ENCODE measurements around the gene DSCAM.

The DSCAM gene

DNA sequence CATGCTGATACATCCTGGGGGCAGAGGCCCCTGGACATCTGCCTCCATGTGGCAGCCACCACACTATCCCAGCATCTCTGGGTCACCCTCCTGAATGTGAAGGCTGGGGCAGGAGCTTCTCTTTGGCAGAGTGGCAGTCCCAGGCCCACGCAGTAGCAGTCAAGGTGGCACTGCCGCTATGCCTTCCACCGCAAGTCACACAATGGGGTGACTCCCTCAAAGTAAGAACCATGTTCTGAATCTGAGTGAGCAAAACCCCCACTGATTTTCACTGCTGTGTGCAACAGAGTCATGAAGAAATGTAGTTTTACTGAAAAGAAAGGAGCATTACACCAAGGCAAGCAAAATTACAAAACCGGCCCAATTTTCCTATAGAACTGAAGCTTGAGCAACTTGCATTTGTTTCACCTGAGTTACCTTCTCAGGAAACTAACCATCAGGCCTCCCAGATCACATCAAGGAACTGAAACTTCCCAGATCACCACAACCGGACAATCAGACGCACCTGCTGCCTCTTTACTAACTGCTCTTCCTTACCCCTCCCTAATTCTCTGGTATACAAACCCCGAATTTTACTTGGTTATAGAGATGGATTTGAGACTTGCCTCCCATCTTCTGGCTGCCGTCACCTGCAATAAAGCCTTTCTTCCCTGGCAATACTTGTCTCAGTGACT lies 877.1 kb downstream of the DSCAM start:
- ATAC-seq (replicated peaks) (no peak), DNase-seq (no peak)
- Mint-ChIP-seq H3K4me3 (no peak overlapping the region), H3K36me3 (ENCODE audit: insufficient read depth) (no peaks in the 10 kb centered on the region), H3K27me3 (no peaks in the 10 kb centered on the region), H3K27ac (no peak overlapping the region), H3K9me3 (peaks cover 7% of the 10 kb centered on the region in 2 donors), H3K4me1 (ENCODE audit: low read depth in 2 of 2) (no peaks in the 10 kb centered on the region)

DNA sequence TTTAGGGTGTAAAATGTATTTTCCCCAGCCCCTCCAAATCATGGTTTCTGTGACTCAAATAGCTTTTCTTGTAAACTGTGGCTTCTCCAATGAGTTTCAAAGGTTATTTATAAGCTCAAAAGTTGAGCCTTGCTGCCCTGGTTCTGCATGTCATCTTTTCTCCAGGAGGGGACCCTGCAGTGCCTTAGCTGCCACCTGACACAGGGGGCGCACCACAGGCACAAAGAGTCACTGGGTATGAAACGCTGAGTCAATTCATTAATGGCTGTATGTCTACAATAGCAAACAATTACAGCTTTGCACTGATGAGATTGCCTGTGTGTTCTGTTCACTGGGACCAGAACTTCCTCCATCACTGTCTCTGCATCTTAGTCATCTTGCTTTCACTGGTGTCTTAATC lies 878.9 kb downstream of the DSCAM start:
- H3K27me3 Mint-ChIP-seq, result no peaks in the 10 kb centered on the region
- no peak overlapping the region for H3K27ac Mint-ChIP-seq
- H3K9me3 Mint-ChIP-seq, result peaks cover 8 to 14% of the 10 kb centered on the region in 2 donors
- H3K36me3 Mint-ChIP-seq (ENCODE audit: insufficient read depth), result no peaks in the 10 kb centered on the region
- DNase-seq, result no peak
- no peak for ATAC-seq (replicated peaks)
- no peaks in the 10 kb centered on the region for H3K4me1 Mint-ChIP-seq (ENCODE audit: low read depth in 2 of 2)
- no peak overlapping the region for H3K4me3 Mint-ChIP-seq

DNA sequence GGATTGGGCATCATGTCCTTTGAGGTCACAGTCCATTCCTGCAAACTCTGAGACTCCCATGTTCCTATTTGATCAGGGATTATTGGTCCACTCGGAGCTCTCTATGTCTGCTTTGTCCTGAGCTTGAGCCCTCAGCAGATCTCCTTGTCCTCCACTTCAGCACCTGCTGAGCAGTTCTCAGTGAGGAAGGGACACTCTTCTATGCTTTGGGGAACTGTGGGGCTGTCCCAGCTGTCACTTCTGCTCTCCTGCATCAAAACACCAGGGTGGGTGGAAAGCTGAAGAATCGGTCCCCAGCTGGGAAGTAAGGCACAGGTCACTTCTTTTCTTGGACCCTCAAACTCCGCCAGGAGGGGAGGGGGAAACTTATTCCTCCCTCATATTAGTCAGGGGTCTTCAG lies 880.2 kb downstream of the DSCAM start:
- Mint-ChIP-seq H3K4me3 (no peak overlapping the region), H3K27ac (no peak overlapping the region), H3K9me3 (peaks cover 14 to 16% of the 10 kb centered on the region in 2 donors), H3K36me3 (ENCODE audit: insufficient read depth) (no peaks in the 10 kb centered on the region), H3K4me1 (ENCODE audit: low read depth in 2 of 2) (no peaks in the 10 kb centered on the region), H3K27me3 (no peaks in the 10 kb centered on the region)
- ATAC-seq (replicated peaks), result no peak
- no peak for DNase-seq

DNA sequence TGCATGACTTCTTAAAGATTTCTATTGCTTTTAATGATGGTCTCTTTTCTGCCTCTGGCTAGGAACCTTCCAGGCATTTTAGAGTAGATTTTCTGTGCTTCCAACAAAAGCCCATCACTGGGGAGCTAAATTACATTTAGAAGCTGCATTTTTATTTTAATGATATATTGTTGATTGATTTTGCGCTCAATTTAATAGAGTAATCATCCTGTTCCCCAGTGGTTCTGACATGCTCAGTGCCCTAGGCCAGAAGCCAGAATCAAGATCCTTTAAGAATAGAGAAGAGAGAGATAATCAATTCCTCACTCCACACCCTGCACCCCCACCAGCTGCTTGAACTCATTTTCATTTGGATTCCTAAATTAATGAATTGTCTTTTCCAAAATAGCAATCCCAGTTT lies 881.9 kb downstream of the DSCAM start:
- H3K27ac Mint-ChIP-seq, result no peak overlapping the region
- H3K4me3 Mint-ChIP-seq, result no peak overlapping the region
- DNase-seq (no peak), ATAC-seq (replicated peaks) (no peak)
- H3K9me3 Mint-ChIP-seq, result peaks cover 13 to 19% of the 10 kb centered on the region in 2 donors
- H3K27me3 Mint-ChIP-seq, result no peaks in the 10 kb centered on the region
- H3K36me3 Mint-ChIP-seq (ENCODE audit: insufficient read depth), result no peaks in the 10 kb centered on the region
- H3K4me1 Mint-ChIP-seq (ENCODE audit: low read depth in 2 of 2), result no peaks in the 10 kb centered on the region

DNA sequence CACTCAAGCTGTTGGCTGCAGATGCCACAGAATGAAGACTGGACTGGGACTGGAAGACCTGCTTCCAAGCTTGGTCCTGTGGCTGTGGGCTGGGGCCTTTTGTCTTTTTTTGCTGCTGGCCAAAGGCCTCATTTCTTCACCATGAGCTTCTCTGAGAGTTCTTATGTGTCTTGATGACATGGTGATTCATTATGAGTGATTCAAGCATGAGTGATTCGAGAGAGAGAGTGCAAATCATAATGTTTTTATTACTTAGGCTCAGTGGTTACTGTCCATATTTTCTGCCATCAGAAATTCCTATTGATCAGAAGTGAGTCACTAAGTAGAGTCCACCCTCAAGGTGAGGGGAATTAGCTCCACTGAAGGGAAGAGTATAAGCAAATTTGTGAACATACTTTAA lies 885.7 kb downstream of the DSCAM start:
- no peak overlapping the region for H3K27ac Mint-ChIP-seq
- DNase-seq (no peak), ATAC-seq (replicated peaks) (no peak)
- no peaks in the 10 kb centered on the region for H3K27me3 Mint-ChIP-seq
- no peak overlapping the region for H3K4me3 Mint-ChIP-seq
- H3K36me3 Mint-ChIP-seq (ENCODE audit: insufficient read depth), result no peaks in the 10 kb centered on the region
- peaks cover 14 to 17% of the 10 kb centered on the region in 2 donors for H3K9me3 Mint-ChIP-seq
- H3K4me1 Mint-ChIP-seq (ENCODE audit: low read depth in 2 of 2), result no peaks in the 10 kb centered on the region

Measured in effector memory CD8-positive, alpha-beta T cell (primary cell).